Fibroblast of mammary gland (primary cell): ENCODE results near the gene WNT11.

Experiments
- DNase-seq: peaks from one replicate; pipeline ENCODE4 v3.0.0-alpha.2; 2010; ENCODE audit warnings: low read depth
- H3K4me3 ChIP-seq: 2 replicates; pipeline ENCODE4 v1.5.1; 2011; ENCODE audit warnings: low read depth, mild to moderate bottlenecking, low read length, moderate library complexity; ENCODE audit not compliant: control insufficient read depth
- TF ChIP-seq, protein P1 (sequence below): conservative IDR thresholded peaks from 2 replicates; pipeline ENCODE4 v1.5.1; 2011; ENCODE audit warnings: low read depth, low read length, inconsistent platforms; ENCODE audit not compliant: control insufficient read depth, insufficient read depth

The WNT11 gene

DNA sequence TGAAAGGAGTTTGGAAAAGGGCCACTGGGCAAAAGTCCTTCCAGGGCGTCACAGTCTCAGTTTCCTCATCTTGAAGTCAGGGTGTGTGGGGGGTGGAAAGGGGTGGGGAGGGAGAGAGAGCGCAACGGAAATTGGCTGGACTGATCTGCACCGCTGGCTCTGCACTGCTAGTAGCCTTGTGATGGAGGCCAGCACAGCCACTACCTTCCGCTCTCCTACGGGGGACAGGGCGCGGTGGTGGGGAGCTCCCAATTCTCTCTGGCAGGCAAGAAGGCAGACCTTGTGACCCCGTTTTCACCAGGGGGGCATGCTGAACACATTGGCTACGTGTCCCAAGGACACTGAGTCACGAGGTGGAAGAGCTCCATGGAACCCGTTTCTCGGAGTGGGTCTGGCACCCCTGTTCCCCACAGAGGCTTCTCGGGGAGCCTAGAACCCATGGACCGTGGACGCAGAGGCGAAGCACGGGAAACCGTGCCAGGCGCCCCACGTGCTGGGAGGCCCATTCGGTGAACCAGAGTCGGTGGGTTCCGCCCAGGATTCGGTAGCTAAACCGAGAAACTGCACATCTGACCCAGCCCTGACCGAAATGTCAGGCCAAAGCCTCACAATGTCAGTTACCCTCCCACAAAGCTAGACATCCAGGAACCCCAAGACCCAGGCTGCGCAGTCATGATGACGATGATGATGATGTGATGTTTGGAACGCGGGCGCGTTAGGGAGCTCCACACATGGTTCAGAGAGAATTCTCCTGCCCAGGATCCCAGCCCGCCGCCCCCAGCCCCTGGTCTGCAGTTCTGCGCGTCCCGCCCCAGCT, 28.3 kb upstream of the WNT11 start:
- H3K4me3 ChIP-seq, result peak overlapping the region; percentile 91
- DNase-seq, result peak; percentile 71
- TF ChIP-seq, protein P1, sequence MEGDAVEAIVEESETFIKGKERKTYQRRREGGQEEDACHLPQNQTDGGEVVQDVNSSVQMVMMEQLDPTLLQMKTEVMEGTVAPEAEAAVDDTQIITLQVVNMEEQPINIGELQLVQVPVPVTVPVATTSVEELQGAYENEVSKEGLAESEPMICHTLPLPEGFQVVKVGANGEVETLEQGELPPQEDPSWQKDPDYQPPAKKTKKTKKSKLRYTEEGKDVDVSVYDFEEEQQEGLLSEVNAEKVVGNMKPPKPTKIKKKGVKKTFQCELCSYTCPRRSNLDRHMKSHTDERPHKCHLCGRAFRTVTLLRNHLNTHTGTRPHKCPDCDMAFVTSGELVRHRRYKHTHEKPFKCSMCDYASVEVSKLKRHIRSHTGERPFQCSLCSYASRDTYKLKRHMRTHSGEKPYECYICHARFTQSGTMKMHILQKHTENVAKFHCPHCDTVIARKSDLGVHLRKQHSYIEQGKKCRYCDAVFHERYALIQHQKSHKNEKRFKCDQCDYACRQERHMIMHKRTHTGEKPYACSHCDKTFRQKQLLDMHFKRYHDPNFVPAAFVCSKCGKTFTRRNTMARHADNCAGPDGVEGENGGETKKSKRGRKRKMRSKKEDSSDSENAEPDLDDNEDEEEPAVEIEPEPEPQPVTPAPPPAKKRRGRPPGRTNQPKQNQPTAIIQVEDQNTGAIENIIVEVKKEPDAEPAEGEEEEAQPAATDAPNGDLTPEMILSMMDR, result peak; percentile 8

DNA sequence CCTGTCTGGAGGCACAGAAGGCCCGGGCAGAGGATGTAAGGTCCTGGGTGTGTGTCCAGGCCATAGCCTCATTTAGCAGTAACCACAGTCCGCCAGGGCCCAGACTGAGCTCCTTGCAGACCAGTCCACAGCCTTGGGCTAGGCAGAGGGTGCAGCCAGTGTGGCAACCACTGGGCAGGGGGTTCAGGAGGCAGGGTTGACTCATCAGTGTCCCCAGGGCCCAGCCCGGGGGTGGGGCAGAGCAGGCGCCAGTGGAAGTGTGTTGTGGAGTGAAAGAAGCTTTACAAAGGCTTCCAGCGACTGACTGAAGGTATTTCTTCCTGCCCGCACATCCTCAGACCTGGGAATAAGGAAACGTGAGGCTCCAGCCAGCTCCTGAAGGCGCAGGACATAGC, 27.7 kb upstream of the WNT11 start:
- H3K4me3 ChIP-seq, result peak overlapping the region; percentile 91
- TF ChIP-seq, protein P1, result no peak
- peak; percentile 53 for DNase-seq

DNA sequence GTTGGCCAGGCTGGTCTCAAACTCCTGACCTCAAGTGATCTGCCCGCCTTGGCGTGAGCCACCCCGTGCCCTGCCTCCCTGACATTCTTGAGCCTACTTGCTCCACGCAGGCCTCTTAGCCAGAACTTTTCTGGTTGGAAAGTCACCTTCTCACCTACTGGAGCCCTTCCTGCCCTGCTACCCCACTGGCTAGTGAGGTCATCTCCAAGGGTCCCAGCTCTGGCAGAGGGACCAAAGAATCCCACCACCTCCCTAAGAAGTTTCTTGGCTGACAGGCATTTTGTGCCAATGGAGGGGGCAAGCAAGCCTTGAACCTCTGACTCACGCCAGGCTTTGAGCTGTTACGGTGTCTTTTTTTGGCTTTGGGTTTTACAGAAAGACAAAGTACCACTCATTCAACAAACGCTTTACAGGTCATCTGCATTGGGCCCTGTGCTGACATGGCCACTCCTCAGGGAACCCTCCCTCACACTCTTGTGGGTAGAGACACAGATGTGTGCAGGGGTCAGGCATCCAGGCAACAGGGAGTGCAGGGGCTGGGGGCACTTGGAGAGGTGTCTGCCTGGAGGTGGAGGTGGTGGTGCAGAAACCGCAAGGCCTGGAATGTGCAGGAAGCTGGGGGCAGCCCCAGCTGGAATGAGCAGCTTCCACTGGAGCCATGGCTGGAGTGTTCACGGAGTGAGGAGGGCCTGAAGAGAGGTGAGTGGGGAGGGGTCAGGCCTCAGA, 27.1 kb upstream of the WNT11 start:
- TF ChIP-seq, protein P1, result no peak
- no peak overlapping the region for H3K4me3 ChIP-seq
- no peak for DNase-seq

DNA sequence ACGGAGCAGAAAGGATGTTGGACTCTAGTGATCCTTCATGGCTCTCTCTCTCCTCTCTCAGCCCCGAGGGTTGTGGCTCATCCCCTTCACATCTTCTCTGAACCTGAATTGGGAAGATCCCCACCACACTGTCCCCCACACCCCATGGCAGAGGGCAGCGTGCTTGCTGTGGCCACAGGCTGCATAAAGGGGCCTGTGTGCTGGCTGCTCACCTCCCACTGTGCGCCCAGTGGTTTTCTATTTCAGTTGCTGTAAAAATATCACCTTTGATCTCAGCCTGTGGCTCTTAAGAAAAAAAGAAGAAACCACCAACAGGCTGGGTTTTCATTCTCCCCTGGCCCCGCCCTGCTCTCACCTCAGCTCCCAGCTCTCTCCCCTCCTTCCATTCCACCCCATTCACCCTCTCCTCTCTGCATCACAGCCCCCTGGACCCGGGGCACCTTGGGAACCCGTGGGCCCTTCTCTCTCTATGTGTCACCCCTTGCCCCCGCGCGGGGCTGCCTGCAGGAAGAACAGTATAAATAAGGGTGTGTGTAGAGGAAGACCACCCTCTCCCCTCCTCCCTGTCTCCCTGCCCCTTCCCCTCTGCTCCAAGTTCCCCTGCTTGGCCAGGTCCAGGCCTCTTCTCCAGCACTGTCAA, 25.8 kb upstream of the WNT11 start:
- no peak overlapping the region for H3K4me3 ChIP-seq
- TF ChIP-seq, protein P1, result no peak
- DNase-seq, result no peak

DNA sequence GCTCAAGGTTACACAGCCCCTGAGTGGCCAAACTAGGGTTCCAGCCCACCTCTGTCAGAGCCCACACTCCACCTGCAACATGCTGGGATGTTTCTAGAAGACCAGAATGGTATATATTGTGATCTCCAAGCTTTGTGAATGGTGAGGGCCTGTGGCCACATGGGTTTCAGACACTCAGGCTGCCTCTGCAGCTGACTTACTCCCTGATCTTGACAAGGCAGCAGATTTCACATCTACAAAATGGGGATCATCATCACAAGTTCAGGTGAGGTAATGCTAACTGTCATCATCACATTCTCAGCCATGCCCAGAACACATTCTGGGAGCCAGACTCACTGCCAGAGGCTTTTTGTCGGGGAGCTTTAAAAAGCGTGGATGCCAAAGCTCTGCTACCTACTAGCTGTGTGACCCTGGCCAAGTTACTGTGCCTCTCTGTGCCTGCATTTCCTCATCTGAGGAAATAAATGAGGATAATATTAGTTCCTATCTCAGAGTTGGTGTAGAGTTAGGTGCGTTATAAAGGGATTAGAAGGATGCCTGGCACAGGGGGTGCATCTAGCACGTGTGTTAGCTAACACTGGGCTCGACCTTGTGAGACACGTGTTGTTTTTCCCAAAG, 24.9 kb upstream of the WNT11 start:
- DNase-seq, result no peak
- no peak overlapping the region for H3K4me3 ChIP-seq
- TF ChIP-seq, protein P1, result no peak

DNA sequence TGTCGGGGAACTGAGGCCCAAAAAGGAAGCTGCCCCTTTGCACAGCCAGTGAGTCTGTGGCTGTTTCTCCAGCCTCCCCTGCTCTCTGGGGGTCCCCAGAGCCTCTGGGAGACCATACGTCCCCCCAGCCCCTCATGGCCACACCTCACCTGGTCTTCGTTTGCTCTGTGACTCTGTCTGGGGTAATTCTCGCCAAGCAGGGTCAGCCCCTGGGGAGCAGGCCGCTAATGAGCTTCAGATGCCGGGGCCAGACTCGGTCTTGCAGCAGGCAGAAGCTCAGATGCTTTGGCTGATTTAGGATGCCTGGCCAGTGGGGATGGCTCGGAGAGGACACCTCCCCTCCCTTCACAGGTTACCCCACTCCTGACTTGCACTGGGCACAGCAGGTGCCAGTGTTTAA, 24.1 kb upstream of the WNT11 start:
- peak; percentile 34 for DNase-seq
- H3K4me3 ChIP-seq, result no peak overlapping the region
- TF ChIP-seq, protein P1, result no peak
